ENCODE data around the gene DTD1. TPM values are rescaled to one million over a fixed set of nuclear protein-coding genes. Genes with fewer than 3 reads are reported as not detected.

DTD1 gene
- total RNA-seq, 4 donors from 2014 or later = 31.0 to 49.8 (median 39.7) TPM

GRCh38 chr20:18571009-18571408 is 16.8 kb upstream of the DTD1 start:
- Histone ChIP-seq H3K27ac (no peak overlapping the region), H3K9me3 (no peaks in the 10 kb centered on the region), H3K27me3 (no peaks in the 10 kb centered on the region), H3K36me3 (peaks cover 0 to 41% (median 0%) of the 10 kb centered on the region in 3 donors), H3K4me3 (no peak overlapping the region), H3K4me1 (peaks cover 0 to 17% (median 5%) of the 10 kb centered on the region in 4 donors)
- DNase-seq (ENCODE audit: low spot score in 2 of 2) = no peak
- no peak for TF ChIP-seq EP300 (IDR thresholded peaks at IDR 0.05)
- TF ChIP-seq CTCF (IDR thresholded peaks at IDR 0.05) = no peak
- TF ChIP-seq POLR2A (IDR thresholded peaks at IDR 0.05) = no peak
- WGBS, 2 donors = 94 to 95% methylated on average over 2 of the region's 2 CpGs

GRCh38 chr20:18571578-18571977 is 16.3 kb upstream of the DTD1 start:
- Histone ChIP-seq H3K4me1 (peaks cover 0 to 13% (median 5%) of the 10 kb centered on the region in 4 donors), H3K9me3 (no peaks in the 10 kb centered on the region), H3K27ac (no peak overlapping the region), H3K36me3 (peaks cover 0 to 41% (median 0%) of the 10 kb centered on the region in 3 donors), H3K27me3 (no peaks in the 10 kb centered on the region), H3K4me3 (no peak overlapping the region)
- WGBS, 2 donors = 91 to 96% methylated on average over 2 of the region's 2 CpGs
- TF ChIP-seq EP300 (IDR thresholded peaks at IDR 0.05) (no peak), CTCF (IDR thresholded peaks at IDR 0.05) (no peak), POLR2A (IDR thresholded peaks at IDR 0.05) (no peak)
- DNase-seq (ENCODE audit: low spot score in 2 of 2) = no peak

- WGBS, 2 donors = 73 to 90% methylated on average over 6 of the region's 6 CpGs
- TF ChIP-seq POLR2A (IDR thresholded peaks at IDR 0.05) (no peak), EP300 (IDR thresholded peaks at IDR 0.05) (no peak), CTCF (IDR thresholded peaks at IDR 0.05) (no peak)
- no peak overlapping the region for H3K27ac ChIP-seq
- no peak for DNase-seq (ENCODE audit: low spot score in 2 of 2)
- no peaks in the 10 kb centered on the region for H3K27me3 ChIP-seq
- no peaks in the 10 kb centered on the region for H3K4me1 ChIP-seq
- H3K4me3 ChIP-seq = no peak overlapping the region
- H3K36me3 ChIP-seq = peaks cover 0 to under 1% (median 0%) of the 10 kb centered on the region in 3 donors
- H3K9me3 ChIP-seq = no peaks in the 10 kb centered on the region
Observed at GRCh38 chr20:18577942-18578341, 9.9 kb upstream of the DTD1 start.

- WGBS, 2 donors = 76 to 79% methylated on average over 6 of the region's 6 CpGs
- no peak for DNase-seq (ENCODE audit: low spot score in 2 of 2)
- no peaks in the 10 kb centered on the region for H3K27me3 ChIP-seq
Observed at GRCh38 chr20:18578581-18578980, 9.3 kb upstream of the DTD1 start.

GRCh38 chr20:18580012-18580411 is 7.8 kb upstream of the DTD1 start:
- Histone ChIP-seq H3K9me3 (no peaks in the 10 kb centered on the region), H3K4me1 (no peaks in the 10 kb centered on the region), H3K27ac (no peak overlapping the region), H3K4me3 (no peak overlapping the region), H3K27me3 (no peaks in the 10 kb centered on the region), H3K36me3 (no peaks in the 10 kb centered on the region)
- WGBS, 2 donors = 88 to 92% methylated on average over 4 of the region's 4 CpGs
- no peak for DNase-seq (ENCODE audit: low spot score in 2 of 2)
- no peak for TF ChIP-seq CTCF (IDR thresholded peaks at IDR 0.05)
- TF ChIP-seq POLR2A (IDR thresholded peaks at IDR 0.05) = no peak
- no peak for TF ChIP-seq EP300 (IDR thresholded peaks at IDR 0.05)

More at GRCh38 chr20:18578581-18578980, 9.3 kb upstream of the DTD1 start:
- no peaks in the 10 kb centered on the region for H3K4me1 ChIP-seq
- no peak for TF ChIP-seq POLR2A (IDR thresholded peaks at IDR 0.05)
- TF ChIP-seq CTCF (IDR thresholded peaks at IDR 0.05) = no peak
- no peak for TF ChIP-seq EP300 (IDR thresholded peaks at IDR 0.05)
- no peak overlapping the region for H3K4me3 ChIP-seq
- H3K27ac ChIP-seq = no peak overlapping the region
- no peaks in the 10 kb centered on the region for H3K36me3 ChIP-seq
- no peaks in the 10 kb centered on the region for H3K9me3 ChIP-seq
